ENCODE results near the gene TMEM132C.

Gene TMEM132C

GRCh38 chr12:128712622-128713021 is 445.7 kb downstream of the TMEM132C start:
- CTCF ChIA-PET = no interaction called here

GRCh38 chr12:128715485-128715884 is 448.5 kb downstream of the TMEM132C start:
- Mint-ChIP-seq H3K27ac (no peak overlapping the region), H3K27me3 (no peaks in the 10 kb centered on the region), H3K4me3 (no peak overlapping the region), H3K9me3 (peaks cover 21% of the 10 kb centered on the region), H3K36me3 (no peaks in the 10 kb centered on the region), H3K4me1 (no peaks in the 10 kb centered on the region)
- DNase-seq = no peak
- CTCF ChIA-PET = no interaction called here

More at GRCh38 chr12:128712622-128713021, 445.7 kb downstream of the TMEM132C start:
- no peaks in the 10 kb centered on the region for H3K4me1 Mint-ChIP-seq
- peaks cover 14% of the 10 kb centered on the region for H3K9me3 Mint-ChIP-seq
- no peak for DNase-seq
- H3K27me3 Mint-ChIP-seq = no peaks in the 10 kb centered on the region
- H3K4me3 Mint-ChIP-seq = no peak overlapping the region
- H3K36me3 Mint-ChIP-seq = no peaks in the 10 kb centered on the region
- no peak overlapping the region for H3K27ac Mint-ChIP-seq

GRCh38 chr12:128724468-128725046 is 457.6 kb downstream of the TMEM132C start:
- CTCF ChIA-PET = no interaction called here
- no peaks in the 10 kb centered on the region for H3K4me1 Mint-ChIP-seq
- DNase-seq = no peak

GRCh38 chr12:128726886-128727285 is 459.9 kb downstream of the TMEM132C start:
- H3K9me3 Mint-ChIP-seq = no peaks in the 10 kb centered on the region
- no peak overlapping the region for H3K27ac Mint-ChIP-seq
- no peak for DNase-seq
- CTCF ChIA-PET = no interaction called here
- H3K27me3 Mint-ChIP-seq = peaks cover 9% of the 10 kb centered on the region
- H3K4me3 Mint-ChIP-seq = no peak overlapping the region
- no peaks in the 10 kb centered on the region for H3K4me1 Mint-ChIP-seq
- no peaks in the 10 kb centered on the region for H3K36me3 Mint-ChIP-seq

More at GRCh38 chr12:128724468-128725046, 457.6 kb downstream of the TMEM132C start:
- Mint-ChIP-seq H3K4me3 (no peak overlapping the region), H3K27me3 (peaks cover 3% of the 10 kb centered on the region), H3K9me3 (no peaks in the 10 kb centered on the region), H3K27ac (no peak overlapping the region), H3K36me3 (no peaks in the 10 kb centered on the region)

- no peaks in the 10 kb centered on the region for H3K36me3 Mint-ChIP-seq
- H3K9me3 Mint-ChIP-seq = no peaks in the 10 kb centered on the region
- CTCF ChIA-PET = no interaction called here
- H3K27ac Mint-ChIP-seq = no peak overlapping the region
- H3K4me1 Mint-ChIP-seq = no peaks in the 10 kb centered on the region
- peaks cover 9% of the 10 kb centered on the region for H3K27me3 Mint-ChIP-seq
- no peak overlapping the region for H3K4me3 Mint-ChIP-seq
- no peak for DNase-seq
Measured at GRCh38 chr12:128727461-128727860, 460.5 kb downstream of the TMEM132C start.

- Mint-ChIP-seq H3K9me3 (no peaks in the 10 kb centered on the region), H3K27ac (no peak overlapping the region), H3K4me3 (no peak overlapping the region), H3K4me1 (no peaks in the 10 kb centered on the region), H3K27me3 (peaks cover 9% of the 10 kb centered on the region), H3K36me3 (no peaks in the 10 kb centered on the region)
- DNase-seq = no peak
- CTCF ChIA-PET = no interaction called here
Measured at GRCh38 chr12:128727999-128728398, 461.0 kb downstream of the TMEM132C start.

- Mint-ChIP-seq H3K27me3 (peaks cover 9% of the 10 kb centered on the region), H3K9me3 (no peaks in the 10 kb centered on the region), H3K4me1 (no peaks in the 10 kb centered on the region), H3K27ac (no peak overlapping the region), H3K4me3 (no peak overlapping the region), H3K36me3 (no peaks in the 10 kb centered on the region)
- DNase-seq = no peak
- CTCF ChIA-PET = no interaction called here
Measured at GRCh38 chr12:128729628-128730121, 462.7 kb downstream of the TMEM132C start.

- Mint-ChIP-seq H3K36me3 (no peaks in the 10 kb centered on the region), H3K27me3 (peaks cover 8% of the 10 kb centered on the region), H3K9me3 (no peaks in the 10 kb centered on the region), H3K4me3 (no peak overlapping the region), H3K4me1 (no peaks in the 10 kb centered on the region), H3K27ac (no peak overlapping the region)
- no peak for DNase-seq
- CTCF ChIA-PET = no interaction called here
Measured at GRCh38 chr12:128734371-128734770, 467.4 kb downstream of the TMEM132C start.

- Mint-ChIP-seq H3K9me3 (no peaks in the 10 kb centered on the region), H3K4me1 (no peaks in the 10 kb centered on the region), H3K4me3 (no peak overlapping the region), H3K27ac (no peak overlapping the region), H3K36me3 (no peaks in the 10 kb centered on the region), H3K27me3 (no peaks in the 10 kb centered on the region)
- CTCF ChIA-PET = no interaction called here
- no peak for DNase-seq
Measured at GRCh38 chr12:128737292-128737966, 470.5 kb downstream of the TMEM132C start.

- no peaks in the 10 kb centered on the region for H3K9me3 Mint-ChIP-seq
- H3K4me1 Mint-ChIP-seq = no peaks in the 10 kb centered on the region
- CTCF ChIA-PET = no interaction called here
- no peak overlapping the region for H3K27ac Mint-ChIP-seq
- H3K36me3 Mint-ChIP-seq = no peaks in the 10 kb centered on the region
- DNase-seq = no peak
- no peaks in the 10 kb centered on the region for H3K27me3 Mint-ChIP-seq
- no peak overlapping the region for H3K4me3 Mint-ChIP-seq
Measured at GRCh38 chr12:128743916-128744315, 476.9 kb downstream of the TMEM132C start.

GRCh38 chr12:128745772-128746689 is 479.1 kb downstream of the TMEM132C start:
- CTCF ChIA-PET = no interaction called here
- Mint-ChIP-seq H3K4me1 (no peaks in the 10 kb centered on the region), H3K27me3 (no peaks in the 10 kb centered on the region), H3K27ac (no peak overlapping the region), H3K36me3 (no peaks in the 10 kb centered on the region), H3K4me3 (no peak overlapping the region), H3K9me3 (no peaks in the 10 kb centered on the region)
- DNase-seq = no peak

- Mint-ChIP-seq H3K4me3 (no peak overlapping the region), H3K36me3 (no peaks in the 10 kb centered on the region), H3K27ac (no peak overlapping the region), H3K9me3 (no peaks in the 10 kb centered on the region), H3K27me3 (no peaks in the 10 kb centered on the region), H3K4me1 (no peaks in the 10 kb centered on the region)
- CTCF ChIA-PET = interaction anchor here (0.8 kb wide), 1 partner anchor 1163 kb away, joined by 3 read pairs; no protein-coding TSS in a partner anchor
- no peak for DNase-seq
Measured at GRCh38 chr12:128747441-128747840, 480.5 kb downstream of the TMEM132C start.

- no peak overlapping the region for H3K27ac Mint-ChIP-seq
- H3K9me3 Mint-ChIP-seq = no peaks in the 10 kb centered on the region
- no peaks in the 10 kb centered on the region for H3K4me1 Mint-ChIP-seq
- CTCF ChIA-PET = no interaction called here
- no peak for DNase-seq
- no peak overlapping the region for H3K4me3 Mint-ChIP-seq
- H3K36me3 Mint-ChIP-seq = no peaks in the 10 kb centered on the region
- H3K27me3 Mint-ChIP-seq = no peaks in the 10 kb centered on the region
Measured at GRCh38 chr12:128752386-128752785, 485.4 kb downstream of the TMEM132C start.

GRCh38 chr12:128753438-128753837 is 486.5 kb downstream of the TMEM132C start:
- no peaks in the 10 kb centered on the region for H3K27me3 Mint-ChIP-seq
- DNase-seq = no peak
- H3K4me1 Mint-ChIP-seq = no peaks in the 10 kb centered on the region
- no peak overlapping the region for H3K4me3 Mint-ChIP-seq
- no peak overlapping the region for H3K27ac Mint-ChIP-seq
- CTCF ChIA-PET = no interaction called here
- no peaks in the 10 kb centered on the region for H3K36me3 Mint-ChIP-seq
- H3K9me3 Mint-ChIP-seq = no peaks in the 10 kb centered on the region

All from activated naive CD4-positive, alpha-beta T cell treated with anti-CD3 and anti-CD28 coated beads, Interleukin-2, amount 10 ng/mL, durations not matched to agents 7 days and 5 days (primary cell).